HG03135 (cell line): ENCODE measurements around the gene BAHD1.
A peak's percentile ranks its signal among the peaks of the same experiment; 100 is the strongest.
"Not testable (repeated sequence)": the region's sequence is repeated elsewhere in the genome, so short reads cannot be mapped to it uniquely, and the experiment has no call there.

Experiments
- ATAC-seq: cut with Tn5 transposase; IDR thresholded peaks from one replicate; pipeline ENCODE4 v1.9.1; 2021; ENCODE audit warnings: mild to moderate bottlenecking, moderate library complexity; ENCODE audit not compliant: unreplicated experiment

Gene BAHD1

GRCh38 chr15:40443255-40443654 is 2.5 kb downstream of the BAHD1 start:
- ATAC-seq: no peak

- no peak for ATAC-seq
Observed at GRCh38 chr15:40443846-40444245, 3.1 kb downstream of the BAHD1 start.

- ATAC-seq: no peak
Observed at GRCh38 chr15:40444736-40445135, 4.0 kb downstream of the BAHD1 start.

- ATAC-seq: no peak
Observed at GRCh38 chr15:40445421-40445922, 4.7 kb downstream of the BAHD1 start.

- ATAC-seq: no peak
Observed at GRCh38 chr15:40446144-40446543, 5.4 kb downstream of the BAHD1 start.

- no peak for ATAC-seq
Observed at GRCh38 chr15:40448354-40448753, 7.6 kb downstream of the BAHD1 start.

GRCh38 chr15:40449275-40449674 is 8.5 kb downstream of the BAHD1 start:
- ATAC-seq: no peak

GRCh38 chr15:40450047-40450446 is 9.3 kb downstream of the BAHD1 start:
- ATAC-seq: no peak

- no peak for ATAC-seq
Observed at GRCh38 chr15:40451527-40452158, 10.9 kb downstream of the BAHD1 start.

GRCh38 chr15:40452296-40453090 is 11.7 kb downstream of the BAHD1 start:
- peak; percentile 56 for ATAC-seq

GRCh38 chr15:40453941-40454340 is 13.2 kb downstream of the BAHD1 start:
- ATAC-seq: not testable (repeated sequence)

GRCh38 chr15:40454904-40455391 is 14.2 kb downstream of the BAHD1 start:
- no peak for ATAC-seq

- ATAC-seq: no peak
Observed at GRCh38 chr15:40456299-40456712, 15.6 kb downstream of the BAHD1 start.

- no peak for ATAC-seq
Observed at GRCh38 chr15:40456738-40457137, 16.0 kb downstream of the BAHD1 start.

GRCh38 chr15:40458495-40459371 is 18.0 kb downstream of the BAHD1 start:
- ATAC-seq: no peak

- no peak for ATAC-seq
Observed at GRCh38 chr15:40459391-40460015, 18.8 kb downstream of the BAHD1 start.

- ATAC-seq: no peak
Observed at GRCh38 chr15:40460404-40460803, 19.7 kb downstream of the BAHD1 start.

- no peak for ATAC-seq
Observed at GRCh38 chr15:40461958-40462357, 21.2 kb downstream of the BAHD1 start.

- no peak for ATAC-seq
Observed at GRCh38 chr15:40463279-40463678, 22.5 kb downstream of the BAHD1 start.

- ATAC-seq: no peak
Observed at GRCh38 chr15:40463886-40464545, 23.3 kb downstream of the BAHD1 start.
